Pancreas (tissue), 10 donors: Measurements from ENCODE around the gene SPACDR. TPM values are rescaled to one million over a fixed set of nuclear protein-coding genes. Genes with fewer than 3 reads are reported as not detected.
A peak's percentile ranks its signal among the peaks of the same experiment; 100 is the strongest.

Experiments
- ATAC-seq, 4 donors: fragments of 200-7000 bp; cut with Tn5 transposase; one replicate each; pipeline versions ENCODE4 v1.8.0 to v1.9.1; 2020; ENCODE audit warnings: mild to moderate bottlenecking in 4 of 4, moderate library complexity in 4 of 4
- DNase-seq, 6 donors: peaks; one replicate each; pipeline ENCODE4 v3.0.0-alpha.2; 2020
- FAIRE-seq: peaks from 2 replicates; lab custom pipeline; 2012; peaks lifted over from hg19 to GRCh38; lab: Jason Lieb, UNC
- H3K27ac ChIP-seq, 4 donors: fragments of 200-600 bp; sonication (generic); 1 replicate in 3 of 4; 2 replicates in 1 of 4; pipeline versions ENCODE4 v1.5.0 to v1.8.0; 2020
- H3K27me3 ChIP-seq, 4 donors: fragments of 200-600 bp; one replicate each; pipeline ENCODE4 v1.8.0; 2021
- H3K36me3 ChIP-seq, 3 donors: fragments of 200-600 bp; sonication (generic) in 1 of 3; one replicate each; pipeline versions ENCODE4 v1.5.0 to v1.8.0; 2020 to 2021
- H3K4me1 ChIP-seq, 3 donors: fragments of 200-600 bp; one replicate each; pipeline ENCODE4 v1.8.0; 2021
- H3K4me3 ChIP-seq, 4 donors: fragments of 200-600 bp; sonication (generic) in 2 of 4; one replicate each; pipeline versions ENCODE4 v1.5.0 to v1.8.0; 2020 to 2021
- H3K9me3 ChIP-seq, 4 donors: fragments of 200-600 bp; one replicate each; pipeline ENCODE4 v1.8.0; 2021
- WGBS, 2 donors: extraction: QIAGEN DNeasy Blood & Tissue Kit; methylation state at CpG; one replicate each; pipeline ENCODE4 v1.1.7; 2013; 5-methylcytosine and 5-hydroxymethylcytosine counted together
- intact Hi-C, 3 donors: fragments of 100-400 bp; cut with DNase I; formaldehyde crosslinking; loops; one replicate each; pipeline versions ENCODE4 v1.11.1 to v1.14.2; 2022
- polyA plus RNA-seq, 2 donors: library from polyadenylated mRNA; stranded (reverse); fragments of 200-250 nt; gene quantifications; one replicate each; pipeline ENCODE4 v1.2.3, GENCODE V29; 2013
- total RNA-seq, 6 donors: library from RNA; stranded (reverse); fragmentation: NEBNext Ultra II Directional in 4 of 6; extraction: Animal tissue kit (Norgen Biotek cat#: 25700) in 4 of 6; gene quantifications; one replicate each; pipeline versions ENCODE4 v1.2.1 to v1.2.4, GENCODE V29; 2021 to 2023
- TF ChIP-seq, protein P1 (sequence below), 4 donors: fragments of 200-600 bp; sonication (generic) in 3 of 4; IDR thresholded peaks; one replicate each; pipeline versions ENCODE4 v1.5.0 to v1.8.0; 2021; ENCODE audit warnings: antibody characterized with exemption in 4 of 4
- donor health status: healthy with polysubstance abuse.
- donor health status: DM: no; HTN: no; CAD: no; lungs with moderate emphysema.
- donor health status: DM: no; HTN: no; CAD: no.
- donor health status: control.
- donor health status: control.
- donor health status: Bipolar disorder and iron deficiency.
- donor health status: DM: yes; HTN: yes; CAD: no.
- donor health status: DM: no; HTN: no; CAD: no.
- donor health status: DM: no; HTN: no; CAD: no.
- donor health status: DM: yes; HTN: yes; CAD: no.

The SPACDR gene
- total and polyA plus RNA-seq, 8 donors = 0.24 to 0.68 (median 0.31) TPM; not detected in 4

DNA sequence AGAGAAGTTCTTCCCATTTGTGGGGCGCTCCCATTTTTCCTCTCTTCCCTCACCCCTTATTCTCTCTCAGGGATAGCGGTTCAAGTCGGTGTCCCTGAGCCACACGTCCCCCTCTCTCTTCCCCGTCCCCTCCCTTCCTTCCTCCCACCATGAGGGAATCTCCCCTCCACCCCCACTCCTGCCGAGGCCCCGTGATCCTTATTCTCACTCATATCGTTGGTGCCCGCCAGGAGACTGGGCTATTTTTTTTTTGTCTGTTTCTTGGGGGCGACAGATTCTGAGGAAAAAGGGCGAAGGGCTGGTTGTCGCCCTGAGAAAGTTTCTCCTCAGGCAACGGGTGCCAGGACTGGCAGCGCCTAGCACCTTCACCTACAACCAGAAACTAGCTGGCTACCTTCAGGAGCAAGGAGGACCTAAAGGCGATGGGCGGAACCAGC is 36.3 kb downstream of the SPACDR start:
- 46 to 48% methylated on average over 16 of the region's 16 CpGs for WGBS, 2 donors
- Histone ChIP-seq H3K27ac (peak overlapping the region; percentile 97 to 100 (median 98)), H3K4me3 (peak overlapping the region in 3 of 4 donors; percentile 45 to 98 (median 65)), H3K27me3 (no peaks in the 10 kb centered on the region), H3K4me1 (peaks cover 0 to 17% (median 0%) of the 10 kb centered on the region in 3 donors), H3K9me3 (no peaks in the 10 kb centered on the region), H3K36me3 (no peaks in the 10 kb centered on the region)
- FAIRE-seq (no peak), ATAC-seq (no peak), DNase-seq (peak in 2 of 6 donors; percentile 40 to 55)
- TF ChIP-seq, protein P1, sequence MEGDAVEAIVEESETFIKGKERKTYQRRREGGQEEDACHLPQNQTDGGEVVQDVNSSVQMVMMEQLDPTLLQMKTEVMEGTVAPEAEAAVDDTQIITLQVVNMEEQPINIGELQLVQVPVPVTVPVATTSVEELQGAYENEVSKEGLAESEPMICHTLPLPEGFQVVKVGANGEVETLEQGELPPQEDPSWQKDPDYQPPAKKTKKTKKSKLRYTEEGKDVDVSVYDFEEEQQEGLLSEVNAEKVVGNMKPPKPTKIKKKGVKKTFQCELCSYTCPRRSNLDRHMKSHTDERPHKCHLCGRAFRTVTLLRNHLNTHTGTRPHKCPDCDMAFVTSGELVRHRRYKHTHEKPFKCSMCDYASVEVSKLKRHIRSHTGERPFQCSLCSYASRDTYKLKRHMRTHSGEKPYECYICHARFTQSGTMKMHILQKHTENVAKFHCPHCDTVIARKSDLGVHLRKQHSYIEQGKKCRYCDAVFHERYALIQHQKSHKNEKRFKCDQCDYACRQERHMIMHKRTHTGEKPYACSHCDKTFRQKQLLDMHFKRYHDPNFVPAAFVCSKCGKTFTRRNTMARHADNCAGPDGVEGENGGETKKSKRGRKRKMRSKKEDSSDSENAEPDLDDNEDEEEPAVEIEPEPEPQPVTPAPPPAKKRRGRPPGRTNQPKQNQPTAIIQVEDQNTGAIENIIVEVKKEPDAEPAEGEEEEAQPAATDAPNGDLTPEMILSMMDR (IDR thresholded peaks at IDR 0.05) = no peak
- intact Hi-C loops = no loop called here

DNA sequence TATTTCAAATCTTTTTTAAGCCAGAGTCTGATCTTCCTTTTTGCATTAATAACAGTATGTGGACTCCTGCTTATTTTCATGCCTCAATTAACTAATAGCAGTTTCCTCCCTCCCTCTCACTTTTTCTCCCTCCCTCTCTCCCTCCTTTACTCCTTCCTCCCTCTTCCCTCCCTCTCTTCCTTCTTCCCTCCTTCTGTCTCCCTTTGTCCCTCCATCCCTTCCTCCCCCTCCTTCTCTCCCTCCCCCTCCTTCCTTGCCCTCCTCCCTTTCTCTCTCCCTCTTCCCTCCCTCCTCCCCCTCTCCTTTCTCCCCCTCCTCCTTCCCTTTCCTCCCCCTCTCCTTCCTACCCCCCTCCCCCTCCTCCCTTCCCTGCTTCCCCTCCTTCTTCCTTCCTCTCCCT is 37.5 kb downstream of the SPACDR start:
- Histone ChIP-seq H3K4me3 (no peak overlapping the region), H3K4me1 (peaks cover 0 to 12% (median 0%) of the 10 kb centered on the region in 3 donors), H3K27me3 (no peaks in the 10 kb centered on the region), H3K27ac (no peak overlapping the region), H3K36me3 (no peaks in the 10 kb centered on the region), H3K9me3 (no peaks in the 10 kb centered on the region)
- intact Hi-C loops = no loop called here
- TF ChIP-seq, protein P1 (IDR thresholded peaks at IDR 0.05) = no peak
- no peak for FAIRE-seq
- no peak for ATAC-seq
- DNase-seq = no peak

DNA sequence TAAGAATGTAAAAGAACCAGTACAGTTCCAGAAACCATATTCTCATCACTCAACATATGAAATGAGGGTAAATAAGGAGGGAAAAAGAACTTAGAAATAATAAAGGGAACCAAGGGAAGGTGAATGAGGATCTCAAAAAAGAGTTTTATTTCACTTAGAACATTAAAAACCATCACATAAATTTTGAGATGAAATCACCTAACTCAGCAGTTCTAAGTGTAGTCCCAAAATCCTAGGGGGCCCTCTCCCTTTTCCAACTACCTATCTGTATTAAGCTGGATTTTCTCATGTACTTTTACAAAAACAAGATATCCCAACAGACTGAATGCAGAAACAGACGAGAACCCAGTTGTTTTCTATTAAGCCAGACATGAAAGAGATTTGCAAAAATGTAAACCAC is 38.7 kb downstream of the SPACDR start:
- no peaks in the 10 kb centered on the region for H3K9me3 ChIP-seq
- ATAC-seq (no peak), FAIRE-seq (no peak), DNase-seq (no peak)
- H3K36me3 ChIP-seq = no peaks in the 10 kb centered on the region
- no peak overlapping the region for H3K4me3 ChIP-seq
- WGBS, 2 donors = 78 to 79% methylated on average over 1 of the region's 1 CpG
- peaks cover 0 to 4% (median 0%) of the 10 kb centered on the region in 3 donors for H3K4me1 ChIP-seq
- TF ChIP-seq, protein P1 (IDR thresholded peaks at IDR 0.05) = no peak
- no peak overlapping the region for H3K27ac ChIP-seq
- intact Hi-C loops = no loop called here
- H3K27me3 ChIP-seq = no peaks in the 10 kb centered on the region

- ATAC-seq = no peak
- Histone ChIP-seq H3K4me1 (peaks cover 0 to 4% (median 0%) of the 10 kb centered on the region in 3 donors), H3K27ac (no peak overlapping the region), H3K4me3 (no peak overlapping the region), H3K9me3 (no peaks in the 10 kb centered on the region), H3K27me3 (no peaks in the 10 kb centered on the region), H3K36me3 (no peaks in the 10 kb centered on the region)
- no peak for DNase-seq
- FAIRE-seq = no peak
- 88% methylated on average over 6 of the region's 6 CpGs for WGBS, 2 donors
- intact Hi-C loops = no loop called here
- TF ChIP-seq, protein P1 (IDR thresholded peaks at IDR 0.05) = no peak
These were observed 40.7 kb downstream of the SPACDR start for GRCh38 chr7:100423315-100423714.

GRCh38 chr7:100419660-100420226 is 44.3 kb downstream of the SPACDR start:
- no peak for FAIRE-seq
- no peaks in the 10 kb centered on the region for H3K36me3 ChIP-seq
- ATAC-seq = no peak
- no peaks in the 10 kb centered on the region for H3K27me3 ChIP-seq
- no peak for DNase-seq
- H3K27ac ChIP-seq = no peak overlapping the region
- TF ChIP-seq, protein P1 (IDR thresholded peaks at IDR 0.05) = no peak
- intact Hi-C loops = no loop called here
- H3K4me3 ChIP-seq = no peak overlapping the region
- H3K9me3 ChIP-seq = no peaks in the 10 kb centered on the region
- no peaks in the 10 kb centered on the region for H3K4me1 ChIP-seq
- WGBS, 2 donors = 64 to 78% methylated on average over 1 of the region's 1 CpG
